ENCODE data around the gene HECW1.

DNA sequence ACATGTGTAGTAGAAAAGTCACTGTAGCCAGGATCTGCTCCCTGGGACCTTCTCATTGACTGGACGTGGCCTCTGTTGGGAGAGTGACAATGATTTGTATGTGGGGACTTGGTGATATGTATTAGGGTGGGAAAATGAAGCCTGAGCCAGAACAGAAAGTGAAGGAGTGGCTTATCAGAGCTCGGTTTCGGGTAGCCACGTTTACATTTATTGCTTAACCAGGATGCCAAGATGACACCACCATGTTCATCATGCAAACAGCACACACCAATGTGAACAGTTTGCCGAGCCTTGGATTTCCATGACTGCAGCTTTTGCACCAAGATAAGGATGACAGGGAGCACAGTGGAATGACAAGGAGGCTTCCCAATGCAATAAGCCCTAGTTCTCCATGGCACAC is 357.7 kb downstream of the HECW1 start:
- TF ChIP-seq, protein P1, sequence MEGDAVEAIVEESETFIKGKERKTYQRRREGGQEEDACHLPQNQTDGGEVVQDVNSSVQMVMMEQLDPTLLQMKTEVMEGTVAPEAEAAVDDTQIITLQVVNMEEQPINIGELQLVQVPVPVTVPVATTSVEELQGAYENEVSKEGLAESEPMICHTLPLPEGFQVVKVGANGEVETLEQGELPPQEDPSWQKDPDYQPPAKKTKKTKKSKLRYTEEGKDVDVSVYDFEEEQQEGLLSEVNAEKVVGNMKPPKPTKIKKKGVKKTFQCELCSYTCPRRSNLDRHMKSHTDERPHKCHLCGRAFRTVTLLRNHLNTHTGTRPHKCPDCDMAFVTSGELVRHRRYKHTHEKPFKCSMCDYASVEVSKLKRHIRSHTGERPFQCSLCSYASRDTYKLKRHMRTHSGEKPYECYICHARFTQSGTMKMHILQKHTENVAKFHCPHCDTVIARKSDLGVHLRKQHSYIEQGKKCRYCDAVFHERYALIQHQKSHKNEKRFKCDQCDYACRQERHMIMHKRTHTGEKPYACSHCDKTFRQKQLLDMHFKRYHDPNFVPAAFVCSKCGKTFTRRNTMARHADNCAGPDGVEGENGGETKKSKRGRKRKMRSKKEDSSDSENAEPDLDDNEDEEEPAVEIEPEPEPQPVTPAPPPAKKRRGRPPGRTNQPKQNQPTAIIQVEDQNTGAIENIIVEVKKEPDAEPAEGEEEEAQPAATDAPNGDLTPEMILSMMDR (IDR thresholded peaks at IDR 0.05), result no peak
- TF ChIP-seq POLR2A (IDR thresholded peaks at IDR 0.05) (no peak), POLR2AphosphoS5 (IDR thresholded peaks at IDR 0.05) (no peak)

Measured in upper lobe of left lung (tissue), 4 donors.